SU-DHL-6 (cell line): ENCODE results near the gene REEP3.

Experiments
- EZH2phosphoT487 ChIP-seq: fragments of 200-600 bp; sonication (generic), shearing (Covaris generic); conservative IDR thresholded peaks from 2 replicates; pipeline ENCODE4 v1.6.1; 2018; ENCODE audit warnings: mild to moderate bottlenecking, antibody characterized with exemption, low read length, moderate library complexity, mixed read lengths
- TF ChIP-seq, protein P1 (sequence below): fragments of 200-600 bp; sonication (generic); IDR thresholded peaks from one replicate; pipeline ENCODE4 v1.5.1; 2017; ENCODE audit warnings: antibody characterized with exemption, mild to moderate bottlenecking, low read length, moderate library complexity; ENCODE audit not compliant: insufficient read depth, poor library complexity, severe bottlenecking

DNA sequence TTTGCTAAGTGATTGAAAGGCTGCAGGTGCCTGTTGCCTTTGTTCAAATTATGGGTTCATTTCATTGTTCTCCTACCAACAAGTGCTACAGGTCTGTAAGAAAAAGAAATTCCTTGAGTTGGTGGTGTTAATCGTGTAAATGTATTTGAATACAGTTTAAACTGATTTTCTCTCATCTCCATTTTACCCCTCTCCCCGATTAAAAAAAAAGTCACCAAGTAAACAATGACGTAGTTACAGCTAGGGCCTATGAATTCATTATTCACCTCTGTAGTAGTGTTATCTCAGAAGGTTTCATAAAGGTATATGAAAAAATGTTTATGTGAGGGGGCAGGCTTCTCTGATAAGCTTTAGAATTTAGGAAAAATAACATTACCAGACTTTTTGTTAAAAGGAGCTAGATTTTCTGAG is 1.1 kb downstream of the REEP3 start:
- TF ChIP-seq, protein P1, sequence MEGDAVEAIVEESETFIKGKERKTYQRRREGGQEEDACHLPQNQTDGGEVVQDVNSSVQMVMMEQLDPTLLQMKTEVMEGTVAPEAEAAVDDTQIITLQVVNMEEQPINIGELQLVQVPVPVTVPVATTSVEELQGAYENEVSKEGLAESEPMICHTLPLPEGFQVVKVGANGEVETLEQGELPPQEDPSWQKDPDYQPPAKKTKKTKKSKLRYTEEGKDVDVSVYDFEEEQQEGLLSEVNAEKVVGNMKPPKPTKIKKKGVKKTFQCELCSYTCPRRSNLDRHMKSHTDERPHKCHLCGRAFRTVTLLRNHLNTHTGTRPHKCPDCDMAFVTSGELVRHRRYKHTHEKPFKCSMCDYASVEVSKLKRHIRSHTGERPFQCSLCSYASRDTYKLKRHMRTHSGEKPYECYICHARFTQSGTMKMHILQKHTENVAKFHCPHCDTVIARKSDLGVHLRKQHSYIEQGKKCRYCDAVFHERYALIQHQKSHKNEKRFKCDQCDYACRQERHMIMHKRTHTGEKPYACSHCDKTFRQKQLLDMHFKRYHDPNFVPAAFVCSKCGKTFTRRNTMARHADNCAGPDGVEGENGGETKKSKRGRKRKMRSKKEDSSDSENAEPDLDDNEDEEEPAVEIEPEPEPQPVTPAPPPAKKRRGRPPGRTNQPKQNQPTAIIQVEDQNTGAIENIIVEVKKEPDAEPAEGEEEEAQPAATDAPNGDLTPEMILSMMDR, result no peak
- no peak for TF ChIP-seq EZH2phosphoT487
